ENCODE results near the gene GATA2.

Gene GATA2

DNA sequence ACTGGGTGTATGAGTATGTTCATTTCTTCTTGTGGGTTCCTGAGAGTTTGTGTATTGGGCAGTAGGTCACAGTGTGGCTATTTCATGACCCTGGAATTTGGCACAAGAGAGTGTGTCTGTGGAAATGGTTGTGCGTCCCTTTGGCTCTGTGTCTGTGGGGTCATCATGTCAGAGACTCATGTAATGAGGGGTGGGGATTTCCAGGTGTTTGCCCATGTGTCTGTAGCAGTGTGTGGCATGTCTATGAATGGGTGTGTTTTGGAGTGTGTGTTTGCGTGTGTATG, 1.3 kb upstream of the GATA2 start:
- no peak overlapping the region for H2BK120ac ChIP-seq (ENCODE audit: insufficient read depth, low read length, poor library complexity)
- H3K23ac ChIP-seq (ENCODE audit: low read length), result no peak overlapping the region
- H3K9me3 ChIP-seq (ENCODE audit: insufficient read depth, low read depth, low read length), result peaks cover 7% of the 10 kb centered on the region
- no peak overlapping the region for H3K4me2 ChIP-seq (ENCODE audit: low read length)
- WGBS (ENCODE audit: extremely low coverage, insufficient coverage, insufficient read length), result no CpG with 5 or more reads among the region's 2 CpGs
- no peak overlapping the region for H3K4ac ChIP-seq (ENCODE audit: low read depth, low read length)
- peaks cover 21 to 30% of the 10 kb centered on the region in 2 experiments for H3K36me3 ChIP-seq (ENCODE audit: control insufficient read depth in 1 of 2, insufficient read depth in 2 of 2, low read length in 2 of 2)
- no peak overlapping the region for H2AK5ac ChIP-seq (ENCODE audit: low read length)
- H3K79me2 ChIP-seq (ENCODE audit: control insufficient read depth, insufficient read depth, low read length, poor library complexity), result peaks cover 39% of the 10 kb centered on the region
- no peak overlapping the region for H3K14ac ChIP-seq (ENCODE audit: low read length)
- H3K79me1 ChIP-seq (ENCODE audit: low read length), result peaks cover 55% of the 10 kb centered on the region
- H3K18ac ChIP-seq (ENCODE audit: low read length), result no peak overlapping the region
- no peak overlapping the region for H2BK12ac ChIP-seq (ENCODE audit: low read length)
- DNase-seq, result no peak
- H3K27ac ChIP-seq (ENCODE audit: low read depth, low read length), result no peak overlapping the region
- H4K12ac ChIP-seq (ENCODE audit: low read depth, low read length), result no peak overlapping the region
- peaks cover 34 to 53% of the 10 kb centered on the region in 2 experiments for H3K4me1 ChIP-seq (ENCODE audit: control insufficient read depth in 1 of 2, insufficient read depth in 2 of 2, low read length in 2 of 2)
- no peak overlapping the region for H2BK5ac ChIP-seq (ENCODE audit: low read depth, low read length, poor library complexity)
- H4K91ac ChIP-seq (ENCODE audit: low read depth, low read length), result no peak overlapping the region
- H3K4me3 ChIP-seq (ENCODE audit: low read depth, low read length), result no peak overlapping the region
- peaks cover 3% of the 10 kb centered on the region for H3K27me3 ChIP-seq (ENCODE audit: insufficient read depth, low read length)
- no peak overlapping the region for H4K8ac ChIP-seq (ENCODE audit: low read depth, low read length)
- no peak overlapping the region for H3K9ac ChIP-seq (ENCODE audit: low read length)
- H2AFZ ChIP-seq (ENCODE audit: insufficient read depth, low read length, poor library complexity), result no peak overlapping the region

DNA sequence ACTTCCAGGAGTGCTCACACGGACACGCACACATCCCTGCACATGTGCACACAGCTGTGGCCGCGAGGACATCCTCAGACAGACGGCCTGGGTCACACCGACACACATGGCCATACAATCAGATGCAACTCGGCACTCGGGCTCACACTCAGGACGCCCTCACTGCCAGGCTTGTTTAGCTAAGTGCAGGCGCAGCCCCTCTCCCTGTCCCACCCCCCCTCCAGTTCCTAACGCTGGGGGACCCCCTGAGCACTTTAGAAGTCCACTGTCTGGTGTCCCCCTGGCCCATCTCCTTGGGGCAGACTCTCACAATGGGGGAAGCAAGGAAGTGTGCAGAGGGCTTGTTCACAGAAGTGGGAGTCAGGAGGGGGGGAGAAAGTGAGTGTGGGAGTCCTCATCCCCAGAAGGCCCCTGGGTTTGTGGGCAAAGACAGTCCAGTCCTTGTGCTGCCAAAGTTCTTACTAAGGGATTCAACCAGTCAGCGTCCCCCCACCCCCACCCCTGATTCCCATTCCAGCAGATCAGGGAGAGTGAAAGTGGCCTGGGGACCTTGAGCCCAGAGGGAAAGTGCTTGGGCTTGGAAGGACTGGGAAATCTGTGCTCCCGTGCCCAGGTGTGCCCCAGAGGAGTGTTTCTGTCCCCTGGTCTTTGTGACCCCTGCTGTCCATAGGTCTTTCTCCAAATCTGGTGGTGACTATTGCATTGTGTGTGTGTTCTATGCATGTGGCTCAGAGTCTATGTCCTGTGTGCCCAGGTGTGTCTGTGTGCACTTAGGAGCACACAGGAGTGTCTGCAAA, 767 bp upstream of the GATA2 start:
- no CpG with 5 or more reads among the region's 13 CpGs for WGBS (ENCODE audit: extremely low coverage, insufficient coverage, insufficient read length)
- Histone ChIP-seq H3K36me3 (ENCODE audit: control insufficient read depth in 1 of 2, insufficient read depth in 2 of 2, low read length in 2 of 2) (peaks cover 19 to 27% of the 10 kb centered on the region in 2 experiments), H3K9me3 (ENCODE audit: insufficient read depth, low read depth, low read length) (peaks cover 7% of the 10 kb centered on the region), H2BK12ac (ENCODE audit: low read length) (peak overlapping the region; percentile 8), H3K27ac (ENCODE audit: low read depth, low read length) (no peak overlapping the region), H3K4me1 (ENCODE audit: control insufficient read depth in 1 of 2, insufficient read depth in 2 of 2, low read length in 2 of 2) (peaks cover 29 to 49% of the 10 kb centered on the region in 2 experiments), H2AFZ (ENCODE audit: insufficient read depth, low read length, poor library complexity) (no peak overlapping the region), H3K4me3 (ENCODE audit: low read depth, low read length) (no peak overlapping the region), H3K18ac (ENCODE audit: low read length) (peak overlapping the region; percentile 35), H3K27me3 (ENCODE audit: insufficient read depth, low read length) (peaks cover 3% of the 10 kb centered on the region), H3K4me2 (ENCODE audit: low read length) (peak overlapping the region; percentile 36), H2BK5ac (ENCODE audit: low read depth, low read length, poor library complexity) (no peak overlapping the region), H3K14ac (ENCODE audit: low read length) (peak overlapping the region; percentile 6), H3K9ac (ENCODE audit: low read length) (no peak overlapping the region), H4K12ac (ENCODE audit: low read depth, low read length) (no peak overlapping the region), H3K4ac (ENCODE audit: low read depth, low read length) (peak overlapping the region; percentile 26), H3K23ac (ENCODE audit: low read length) (no peak overlapping the region), H4K8ac (ENCODE audit: low read depth, low read length) (no peak overlapping the region), H2AK5ac (ENCODE audit: low read length) (no peak overlapping the region), H2BK120ac (ENCODE audit: insufficient read depth, low read length, poor library complexity) (no peak overlapping the region), H3K79me2 (ENCODE audit: control insufficient read depth, insufficient read depth, low read length, poor library complexity) (peaks cover 43% of the 10 kb centered on the region), H3K79me1 (ENCODE audit: low read length) (peaks cover 53% of the 10 kb centered on the region), H4K91ac (ENCODE audit: low read depth, low read length) (peak overlapping the region; percentile 2)
- no peak for DNase-seq

DNA sequence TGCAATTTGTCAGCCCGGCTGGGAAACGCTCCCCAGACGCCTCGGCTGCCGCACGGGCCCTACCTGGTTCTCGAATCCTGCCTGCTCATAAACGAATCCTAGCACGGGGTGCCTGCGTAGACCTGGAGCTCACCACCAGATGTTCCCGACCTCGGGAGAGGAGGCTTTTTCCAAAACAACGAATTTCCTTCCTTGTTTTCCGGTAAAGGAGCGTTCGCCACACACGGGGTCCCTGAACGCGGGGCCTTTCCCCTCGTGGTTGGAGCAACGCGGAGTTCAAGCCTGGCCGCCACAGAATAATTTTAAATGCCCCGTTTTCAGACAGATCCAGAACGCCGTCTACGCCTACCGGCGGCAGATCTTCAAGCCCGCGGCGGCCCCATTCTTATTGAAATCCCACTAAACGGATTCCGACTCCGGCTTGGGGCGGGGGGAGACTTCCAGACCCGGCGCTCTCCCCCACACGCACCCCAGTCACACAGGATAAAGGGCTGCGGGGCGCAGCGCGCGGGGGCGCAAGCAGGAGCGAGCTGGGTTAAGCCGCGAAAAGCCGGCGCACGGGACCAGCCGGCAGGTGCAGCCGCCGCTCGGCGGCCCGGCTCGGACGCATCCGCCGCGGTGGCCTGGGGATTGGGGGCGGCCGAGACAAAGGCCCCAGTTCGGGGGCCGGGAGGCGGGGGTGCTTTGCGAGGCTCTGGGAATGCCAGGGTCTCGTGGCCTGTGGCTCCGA, 895 bp downstream of the GATA2 start:
- Histone ChIP-seq H3K4me1 (ENCODE audit: control insufficient read depth in 1 of 2, insufficient read depth in 2 of 2, low read length in 2 of 2) (peaks cover 26 to 45% of the 10 kb centered on the region in 2 experiments), H3K27me3 (ENCODE audit: insufficient read depth, low read length) (peaks cover 3% of the 10 kb centered on the region), H3K4ac (ENCODE audit: low read depth, low read length) (peak overlapping the region; percentile 81), H2BK12ac (ENCODE audit: low read length) (no peak overlapping the region), H2AFZ (ENCODE audit: insufficient read depth, low read length, poor library complexity) (no peak overlapping the region), H3K79me2 (ENCODE audit: control insufficient read depth, insufficient read depth, low read length, poor library complexity) (peaks cover 56% of the 10 kb centered on the region), H3K9me3 (ENCODE audit: insufficient read depth, low read depth, low read length) (peaks cover 5% of the 10 kb centered on the region), H2BK5ac (ENCODE audit: low read depth, low read length, poor library complexity) (peak overlapping the region; percentile 52), H3K14ac (ENCODE audit: low read length) (peak overlapping the region; percentile 47), H3K9ac (ENCODE audit: low read length) (peak overlapping the region; percentile 23), H3K36me3 (ENCODE audit: control insufficient read depth in 1 of 2, insufficient read depth in 2 of 2, low read length in 2 of 2) (peaks cover 16 to 29% of the 10 kb centered on the region in 2 experiments), H2BK120ac (ENCODE audit: insufficient read depth, low read length, poor library complexity) (peak overlapping the region; percentile 36), H4K8ac (ENCODE audit: low read depth, low read length) (peak overlapping the region; percentile 63), H4K91ac (ENCODE audit: low read depth, low read length) (peak overlapping the region; percentile 56), H3K27ac (ENCODE audit: low read depth, low read length) (peak overlapping the region; percentile 52), H3K18ac (ENCODE audit: low read length) (peak overlapping the region; percentile 58), H3K23ac (ENCODE audit: low read length) (no peak overlapping the region), H3K4me2 (ENCODE audit: low read length) (peak overlapping the region; percentile 93), H2AK5ac (ENCODE audit: low read length) (no peak overlapping the region), H4K12ac (ENCODE audit: low read depth, low read length) (peak overlapping the region; percentile 13), H3K79me1 (ENCODE audit: low read length) (peaks cover 62% of the 10 kb centered on the region), H3K4me3 (ENCODE audit: low read depth, low read length) (peak overlapping the region; percentile 61)
- no peak for DNase-seq
- WGBS (ENCODE audit: extremely low coverage, insufficient coverage, insufficient read length), result no CpG with 5 or more reads among the region's 70 CpGs

DNA sequence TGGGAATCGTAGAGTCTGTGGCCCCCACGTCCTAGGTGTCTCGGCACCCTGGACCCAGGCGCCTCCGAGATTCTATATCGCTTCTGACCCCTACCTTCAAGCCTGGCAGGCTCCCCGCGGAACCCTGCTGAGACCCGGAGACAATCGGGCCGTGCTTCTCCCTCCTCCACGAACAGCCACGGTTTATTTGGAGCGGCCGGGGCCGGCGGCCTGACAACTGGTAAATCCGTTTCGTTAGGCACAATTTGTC, 1.4 kb downstream of the GATA2 start:
- no peak for DNase-seq
- peak overlapping the region; percentile 74 for H3K9ac ChIP-seq (ENCODE audit: low read length)
- no peaks in the 10 kb centered on the region for H3K9me3 ChIP-seq (ENCODE audit: insufficient read depth, low read depth, low read length)
- H2BK120ac ChIP-seq (ENCODE audit: insufficient read depth, low read length, poor library complexity), result peak overlapping the region; percentile 14
- peak overlapping the region; percentile 58 for H3K18ac ChIP-seq (ENCODE audit: low read length)
- no peak overlapping the region for H3K23ac ChIP-seq (ENCODE audit: low read length)
- peak overlapping the region; percentile 75 for H3K14ac ChIP-seq (ENCODE audit: low read length)
- H3K4ac ChIP-seq (ENCODE audit: low read depth, low read length), result peak overlapping the region; percentile 81
- no CpG with 5 or more reads among the region's 19 CpGs for WGBS (ENCODE audit: extremely low coverage, insufficient coverage, insufficient read length)
- H2BK12ac ChIP-seq (ENCODE audit: low read length), result no peak overlapping the region
- H3K79me2 ChIP-seq (ENCODE audit: control insufficient read depth, insufficient read depth, low read length, poor library complexity), result peaks cover 60% of the 10 kb centered on the region
- H3K4me1 ChIP-seq (ENCODE audit: control insufficient read depth in 1 of 2, insufficient read depth in 2 of 2, low read length in 2 of 2), result peaks cover 21 to 40% of the 10 kb centered on the region in 2 experiments
- peak overlapping the region; percentile 52 for H2BK5ac ChIP-seq (ENCODE audit: low read depth, low read length, poor library complexity)
- peaks cover 3% of the 10 kb centered on the region for H3K27me3 ChIP-seq (ENCODE audit: insufficient read depth, low read length)
- peak overlapping the region; percentile 63 for H4K8ac ChIP-seq (ENCODE audit: low read depth, low read length)
- H2AFZ ChIP-seq (ENCODE audit: insufficient read depth, low read length, poor library complexity), result no peak overlapping the region
- H2AK5ac ChIP-seq (ENCODE audit: low read length), result no peak overlapping the region
- peak overlapping the region; percentile 61 for H3K4me3 ChIP-seq (ENCODE audit: low read depth, low read length)
- peak overlapping the region; percentile 93 for H3K4me2 ChIP-seq (ENCODE audit: low read length)
- H4K91ac ChIP-seq (ENCODE audit: low read depth, low read length), result peak overlapping the region; percentile 30
- peak overlapping the region; percentile 52 for H3K27ac ChIP-seq (ENCODE audit: low read depth, low read length)
- peaks cover 64% of the 10 kb centered on the region for H3K79me1 ChIP-seq (ENCODE audit: low read length)
- peak overlapping the region; percentile 20 for H4K12ac ChIP-seq (ENCODE audit: low read depth, low read length)
- H3K36me3 ChIP-seq (ENCODE audit: control insufficient read depth in 1 of 2, insufficient read depth in 2 of 2, low read length in 2 of 2), result peaks cover 11 to 25% of the 10 kb centered on the region in 2 experiments
